Activated naive CD4-positive, alpha-beta T cell treated with anti-CD3 and anti-CD28 coated beads, Interleukin-2, amount 50 U/mL, for 24 hours (primary cell): Measurements from ENCODE around the gene PALMD.

Experiments used
- H3K27ac Mint-ChIP-seq: one replicate; pipeline ENCODE4 v1.8.0; 2021; ENCODE audit warnings: mild to moderate bottlenecking, mixed read lengths
- H3K27me3 Mint-ChIP-seq: one replicate; pipeline ENCODE4 v1.8.0; 2021; ENCODE audit warnings: mixed read lengths
- H3K36me3 Mint-ChIP-seq: one replicate; pipeline ENCODE4 v1.8.0; 2021; ENCODE audit warnings: mixed read lengths
- H3K4me1 Mint-ChIP-seq: one replicate; pipeline ENCODE4 v1.8.0; 2021; ENCODE audit warnings: mixed read lengths
- H3K4me3 Mint-ChIP-seq: one replicate; pipeline ENCODE4 v1.8.0; 2021; ENCODE audit warnings: mild to moderate bottlenecking, mixed read lengths
- H3K9me3 Mint-ChIP-seq: one replicate; pipeline ENCODE4 v1.8.0; 2021; ENCODE audit warnings: mixed read lengths

The PALMD gene

GRCh38 chr1:99685516-99686180 is 39.7 kb downstream of the PALMD start:
- H3K36me3 Mint-ChIP-seq, result no peaks in the 10 kb centered on the region
- H3K4me3 Mint-ChIP-seq, result no peak overlapping the region
- H3K9me3 Mint-ChIP-seq, result no peaks in the 10 kb centered on the region
- no peaks in the 10 kb centered on the region for H3K4me1 Mint-ChIP-seq
- peaks cover 2% of the 10 kb centered on the region for H3K27me3 Mint-ChIP-seq
- H3K27ac Mint-ChIP-seq, result no peak overlapping the region

DNA sequence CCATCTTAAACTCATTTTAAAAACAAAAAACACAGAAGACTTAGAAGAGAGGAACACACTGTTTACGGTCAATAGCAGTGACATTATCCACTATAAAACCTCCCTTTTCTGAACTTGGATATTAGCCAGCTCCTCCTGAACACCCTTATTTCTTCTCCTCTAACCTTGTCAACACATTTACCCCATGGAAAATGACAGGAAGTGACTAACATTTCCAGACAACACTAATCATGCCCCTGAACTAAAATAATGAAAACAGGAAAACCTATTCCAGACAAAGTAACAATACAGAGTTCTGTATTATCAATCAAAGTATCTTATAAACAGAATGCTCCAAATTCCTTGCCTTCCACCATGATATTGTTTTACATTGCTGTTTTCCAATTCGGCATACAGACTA is 45.3 kb downstream of the PALMD start:
- peak overlapping the region; percentile 27 for H3K27ac Mint-ChIP-seq
- H3K4me1 Mint-ChIP-seq, result no peaks in the 10 kb centered on the region
- H3K9me3 Mint-ChIP-seq, result no peaks in the 10 kb centered on the region
- no peaks in the 10 kb centered on the region for H3K36me3 Mint-ChIP-seq
- H3K27me3 Mint-ChIP-seq, result peaks cover 9% of the 10 kb centered on the region
- H3K4me3 Mint-ChIP-seq, result no peak overlapping the region

- no peak overlapping the region for H3K4me3 Mint-ChIP-seq
- H3K4me1 Mint-ChIP-seq, result no peaks in the 10 kb centered on the region
- H3K27ac Mint-ChIP-seq, result no peak overlapping the region
- peaks cover 12% of the 10 kb centered on the region for H3K27me3 Mint-ChIP-seq
- no peaks in the 10 kb centered on the region for H3K9me3 Mint-ChIP-seq
- H3K36me3 Mint-ChIP-seq, result no peaks in the 10 kb centered on the region
Observed at GRCh38 chr1:99696616-99697015, 50.7 kb downstream of the PALMD start.

DNA sequence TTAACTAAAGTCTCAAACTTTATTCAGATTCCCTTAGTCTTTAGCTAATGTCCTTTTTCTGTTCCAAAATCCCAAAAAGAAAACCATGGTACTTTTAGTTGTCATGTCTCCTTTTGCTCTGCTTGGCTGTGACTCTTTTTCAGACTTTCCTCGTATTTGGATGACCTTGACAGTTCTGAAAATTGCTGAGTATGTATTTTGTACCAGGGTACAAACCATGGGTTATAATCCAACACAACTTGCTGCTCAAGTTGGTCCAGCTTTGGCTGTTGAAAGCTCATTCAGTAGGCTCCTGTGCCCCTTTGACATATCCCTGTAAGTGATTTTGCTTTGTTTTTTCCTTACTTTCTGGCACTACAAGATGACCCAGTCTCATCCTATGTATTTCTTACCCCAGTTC is 51.7 kb downstream of the PALMD start:
- Mint-ChIP-seq H3K27me3 (peaks cover 17% of the 10 kb centered on the region), H3K4me3 (no peak overlapping the region), H3K36me3 (no peaks in the 10 kb centered on the region), H3K4me1 (no peaks in the 10 kb centered on the region), H3K9me3 (no peaks in the 10 kb centered on the region), H3K27ac (no peak overlapping the region)

DNA sequence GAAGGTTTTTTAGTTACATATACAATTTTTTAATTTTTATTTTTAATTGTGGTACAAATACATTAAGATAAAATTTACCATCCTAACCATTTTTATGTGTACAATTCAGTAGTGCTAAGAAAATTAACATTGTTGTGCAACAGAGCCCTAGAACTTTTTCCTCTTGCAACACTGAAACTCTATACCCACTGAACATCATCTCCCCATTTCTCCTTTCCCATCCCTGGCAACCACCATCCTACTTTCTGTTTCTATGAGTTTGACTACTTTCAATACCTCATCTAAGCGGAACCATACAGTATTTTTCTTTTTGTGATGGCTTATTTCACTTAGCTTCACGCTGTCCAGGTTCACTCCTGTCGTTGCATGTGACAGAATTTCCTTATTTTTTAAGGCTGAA is 54.1 kb downstream of the PALMD start:
- peaks cover 16% of the 10 kb centered on the region for H3K27me3 Mint-ChIP-seq
- no peaks in the 10 kb centered on the region for H3K9me3 Mint-ChIP-seq
- peaks cover 9% of the 10 kb centered on the region for H3K4me1 Mint-ChIP-seq
- no peak overlapping the region for H3K27ac Mint-ChIP-seq
- no peaks in the 10 kb centered on the region for H3K36me3 Mint-ChIP-seq
- no peak overlapping the region for H3K4me3 Mint-ChIP-seq

DNA sequence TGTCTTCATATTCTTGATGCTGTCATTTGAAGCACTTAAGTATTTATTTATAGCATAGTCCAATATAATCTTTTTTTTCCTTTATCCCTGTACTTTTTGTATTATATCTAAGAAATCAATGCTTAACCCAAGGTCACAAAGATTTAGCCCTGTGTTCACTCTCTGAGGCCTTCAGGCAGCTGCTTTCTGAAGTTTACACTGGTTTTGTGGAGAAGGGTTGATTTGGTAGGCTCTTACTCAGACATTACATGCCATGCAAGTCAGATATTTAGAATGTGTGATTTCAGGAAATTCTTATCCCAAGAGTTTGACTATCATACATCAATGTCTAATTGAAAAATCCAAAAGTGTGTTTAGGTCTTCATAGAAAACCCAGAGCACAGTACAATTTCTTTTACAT is 56.3 kb downstream of the PALMD start:
- Mint-ChIP-seq H3K36me3 (no peaks in the 10 kb centered on the region), H3K9me3 (no peaks in the 10 kb centered on the region), H3K27ac (no peak overlapping the region), H3K4me1 (peaks cover 9% of the 10 kb centered on the region), H3K27me3 (peaks cover 15% of the 10 kb centered on the region), H3K4me3 (no peak overlapping the region)

DNA sequence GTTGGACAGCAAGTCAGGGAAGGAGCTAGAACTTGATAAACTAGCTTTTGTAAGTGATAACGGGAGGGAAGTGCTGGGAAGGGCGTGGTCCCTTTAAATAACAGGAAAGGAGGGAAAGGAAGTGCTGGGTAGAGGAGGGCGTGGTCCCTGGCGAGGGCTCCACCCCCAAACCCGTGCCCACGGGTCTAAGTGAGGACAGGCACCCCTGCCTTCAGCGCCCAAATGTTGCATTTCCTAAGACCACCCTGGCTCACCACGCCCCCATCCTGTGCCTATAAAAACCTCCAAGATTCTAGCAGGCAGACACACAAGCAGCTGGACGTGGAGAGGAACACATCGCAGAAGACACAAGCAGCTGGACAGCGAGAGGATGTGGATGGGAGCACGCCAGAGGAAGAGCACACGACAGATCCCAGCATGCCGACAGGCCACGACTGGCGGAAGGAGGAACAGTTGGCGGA is 58.5 kb downstream of the PALMD start:
- Mint-ChIP-seq H3K9me3 (no peaks in the 10 kb centered on the region), H3K27ac (no peak overlapping the region), H3K4me3 (no peak overlapping the region), H3K27me3 (peaks cover 9% of the 10 kb centered on the region), H3K4me1 (peaks cover 9% of the 10 kb centered on the region), H3K36me3 (no peaks in the 10 kb centered on the region)

DNA sequence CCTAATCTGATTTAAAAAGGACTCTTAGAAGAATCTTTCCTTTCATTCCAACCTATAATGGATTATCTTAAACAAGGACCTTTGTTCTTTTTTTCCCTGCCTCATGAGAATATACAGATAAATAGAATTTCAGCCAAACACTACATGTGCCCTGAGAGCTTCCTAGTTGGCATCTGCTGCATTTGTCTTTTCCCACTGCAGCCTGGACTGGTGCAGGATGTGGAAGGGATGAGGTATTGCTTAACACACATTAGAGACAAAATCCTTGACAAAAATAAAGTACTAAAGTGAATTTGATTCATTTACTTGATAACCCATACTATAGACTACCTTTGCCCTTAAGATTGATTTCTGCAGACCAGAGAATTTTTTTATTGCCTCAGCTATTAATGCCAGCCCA is 59.5 kb downstream of the PALMD start:
- peaks cover 9% of the 10 kb centered on the region for H3K27me3 Mint-ChIP-seq
- H3K4me3 Mint-ChIP-seq, result no peak overlapping the region
- peaks cover 9% of the 10 kb centered on the region for H3K4me1 Mint-ChIP-seq
- H3K36me3 Mint-ChIP-seq, result no peaks in the 10 kb centered on the region
- no peaks in the 10 kb centered on the region for H3K9me3 Mint-ChIP-seq
- H3K27ac Mint-ChIP-seq, result no peak overlapping the region

DNA sequence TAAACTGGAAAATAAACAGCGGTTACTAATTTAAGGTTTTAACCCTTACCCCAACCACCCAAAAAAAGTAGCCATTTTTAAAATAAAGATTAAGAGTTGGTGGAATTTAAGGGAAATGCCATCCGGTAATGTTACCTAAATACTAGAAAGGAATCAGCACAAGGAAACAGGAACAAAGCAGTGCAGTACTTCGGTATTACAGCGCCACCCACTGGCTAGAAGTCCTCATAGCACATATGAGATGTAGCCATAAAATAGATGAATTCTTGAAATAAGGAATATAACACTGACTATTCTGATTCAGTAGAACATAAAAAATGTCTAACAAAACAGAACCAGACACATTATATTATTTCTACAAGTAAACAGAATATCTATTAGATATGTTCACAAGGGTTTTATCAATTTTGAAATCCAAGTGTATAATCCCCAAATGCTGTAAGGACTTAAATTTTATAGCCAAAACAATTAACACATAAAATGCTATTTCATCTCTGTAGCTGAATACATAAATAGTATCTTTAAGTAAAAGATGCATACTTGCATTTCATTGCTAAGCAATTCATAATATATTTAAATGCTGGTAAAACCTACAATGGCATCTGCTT is 61.7 kb downstream of the PALMD start:
- H3K27me3 Mint-ChIP-seq, result peaks cover under 1% of the 10 kb centered on the region
- H3K36me3 Mint-ChIP-seq, result no peaks in the 10 kb centered on the region
- no peaks in the 10 kb centered on the region for H3K9me3 Mint-ChIP-seq
- no peak overlapping the region for H3K27ac Mint-ChIP-seq
- peaks cover 9% of the 10 kb centered on the region for H3K4me1 Mint-ChIP-seq
- no peak overlapping the region for H3K4me3 Mint-ChIP-seq

DNA sequence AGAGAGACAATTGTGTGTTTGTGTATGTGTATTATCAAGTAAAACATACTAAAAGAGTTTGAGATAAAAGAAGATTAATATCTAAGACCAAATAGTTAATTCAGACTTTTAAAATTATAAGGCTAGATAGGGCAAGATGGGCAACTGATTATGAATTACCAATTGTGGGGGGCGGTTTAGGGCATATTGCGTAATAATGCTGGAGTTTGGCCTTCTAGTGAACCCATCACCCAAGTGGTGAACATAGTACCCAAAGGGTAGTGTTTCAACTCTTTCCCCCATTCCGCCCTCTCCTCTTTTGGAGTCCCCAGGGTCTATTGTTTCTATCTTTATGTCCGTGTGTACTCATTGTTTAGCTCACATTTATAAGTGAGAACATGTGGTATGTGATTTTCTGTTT is 65.1 kb downstream of the PALMD start:
- no peak overlapping the region for H3K27ac Mint-ChIP-seq
- H3K9me3 Mint-ChIP-seq, result no peaks in the 10 kb centered on the region
- H3K4me3 Mint-ChIP-seq, result no peak overlapping the region
- H3K27me3 Mint-ChIP-seq, result no peaks in the 10 kb centered on the region
- no peaks in the 10 kb centered on the region for H3K4me1 Mint-ChIP-seq
- H3K36me3 Mint-ChIP-seq, result peaks cover 3% of the 10 kb centered on the region

- H3K9me3 Mint-ChIP-seq, result no peaks in the 10 kb centered on the region
- peaks cover 3% of the 10 kb centered on the region for H3K36me3 Mint-ChIP-seq
- H3K4me3 Mint-ChIP-seq, result no peak overlapping the region
- H3K27ac Mint-ChIP-seq, result no peak overlapping the region
- H3K4me1 Mint-ChIP-seq, result no peaks in the 10 kb centered on the region
- no peaks in the 10 kb centered on the region for H3K27me3 Mint-ChIP-seq
Observed at GRCh38 chr1:99713006-99713405, 67.1 kb downstream of the PALMD start.

DNA sequence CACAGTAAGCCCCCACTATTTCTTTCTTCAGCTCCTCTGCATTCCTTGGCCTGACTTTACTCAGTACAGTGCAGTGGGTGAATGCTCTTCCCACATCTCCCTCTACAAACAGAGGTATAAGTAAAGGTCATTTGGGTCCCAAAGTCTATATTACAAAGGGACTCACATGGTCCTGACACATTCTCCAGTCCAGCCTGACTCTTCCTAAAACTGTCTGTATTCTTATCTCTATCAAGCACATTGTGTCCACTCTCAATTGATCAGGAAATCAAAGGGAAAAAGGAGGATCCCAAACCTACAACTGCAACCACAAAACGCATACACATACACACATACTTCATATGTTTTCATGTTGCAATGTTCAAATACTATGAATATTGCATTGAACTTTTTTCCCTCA is 71.1 kb downstream of the PALMD start:
- peaks cover 3% of the 10 kb centered on the region for H3K36me3 Mint-ChIP-seq
- H3K27ac Mint-ChIP-seq, result no peak overlapping the region
- no peaks in the 10 kb centered on the region for H3K27me3 Mint-ChIP-seq
- no peaks in the 10 kb centered on the region for H3K4me1 Mint-ChIP-seq
- no peaks in the 10 kb centered on the region for H3K9me3 Mint-ChIP-seq
- no peak overlapping the region for H3K4me3 Mint-ChIP-seq

DNA sequence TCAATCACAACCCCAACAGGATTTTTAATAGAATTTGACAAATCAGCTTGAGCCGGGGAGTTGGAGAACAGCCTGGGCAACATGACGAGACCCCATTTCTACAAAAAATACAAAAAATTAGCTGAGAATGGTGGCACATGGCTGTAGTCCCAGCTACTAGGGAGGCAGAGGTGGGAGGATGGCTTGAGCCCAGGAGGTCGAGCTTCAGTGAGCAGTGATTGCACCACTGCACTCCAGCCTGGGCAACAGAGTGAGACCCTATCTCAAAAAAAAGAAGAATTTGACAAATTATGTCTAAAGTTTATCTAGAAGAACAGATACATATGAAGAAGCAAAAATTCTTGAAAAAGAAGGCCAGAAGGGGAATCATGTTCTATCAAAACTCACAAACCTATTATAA is 77.3 kb downstream of the PALMD start:
- Mint-ChIP-seq H3K9me3 (no peaks in the 10 kb centered on the region), H3K27ac (no peak overlapping the region)

DNA sequence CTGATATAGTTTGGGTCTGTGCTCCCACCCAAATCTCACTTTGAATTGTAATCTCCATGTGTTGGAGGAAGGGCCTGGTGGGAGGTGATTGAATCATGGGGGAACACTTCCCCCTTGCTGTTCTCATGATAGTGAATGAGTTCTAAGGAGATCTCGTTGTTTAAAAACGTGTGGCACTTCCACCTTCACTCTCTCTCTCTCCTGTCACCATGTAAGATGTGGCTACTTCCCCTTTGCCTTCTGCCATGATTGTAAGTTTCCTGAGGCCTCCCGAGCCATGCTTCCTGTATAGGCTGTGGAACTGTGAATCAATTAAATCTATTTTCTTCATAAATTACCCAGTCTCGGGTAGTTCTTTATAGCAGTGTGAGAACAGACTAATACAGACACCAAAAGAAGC is 80.1 kb downstream of the PALMD start:
- peaks cover 2% of the 10 kb centered on the region for H3K36me3 Mint-ChIP-seq
- H3K27me3 Mint-ChIP-seq, result peaks cover 5% of the 10 kb centered on the region
- H3K4me1 Mint-ChIP-seq, result no peaks in the 10 kb centered on the region
- no peak overlapping the region for H3K27ac Mint-ChIP-seq
- H3K9me3 Mint-ChIP-seq, result no peaks in the 10 kb centered on the region
- no peak overlapping the region for H3K4me3 Mint-ChIP-seq

More for the DNA sequence above, 77.3 kb downstream of the PALMD start:
- no peak overlapping the region for H3K4me3 Mint-ChIP-seq
- H3K27me3 Mint-ChIP-seq, result peaks cover 4% of the 10 kb centered on the region
- H3K4me1 Mint-ChIP-seq, result no peaks in the 10 kb centered on the region
- peaks cover 2% of the 10 kb centered on the region for H3K36me3 Mint-ChIP-seq

- no peak overlapping the region for H3K4me3 Mint-ChIP-seq
- no peak overlapping the region for H3K27ac Mint-ChIP-seq
- no peaks in the 10 kb centered on the region for H3K4me1 Mint-ChIP-seq
- peaks cover 5% of the 10 kb centered on the region for H3K27me3 Mint-ChIP-seq
- H3K36me3 Mint-ChIP-seq, result peaks cover 2% of the 10 kb centered on the region
- no peaks in the 10 kb centered on the region for H3K9me3 Mint-ChIP-seq
Observed at GRCh38 chr1:99726407-99726806, 80.5 kb downstream of the PALMD start.

- Mint-ChIP-seq H3K4me1 (no peaks in the 10 kb centered on the region), H3K4me3 (no peak overlapping the region), H3K27ac (no peak overlapping the region), H3K27me3 (peaks cover 5% of the 10 kb centered on the region), H3K36me3 (peaks cover 2% of the 10 kb centered on the region), H3K9me3 (no peaks in the 10 kb centered on the region)
Observed at GRCh38 chr1:99726818-99727217, 80.9 kb downstream of the PALMD start.
